A549 treated with RU486 at 1 μM for 4 hours (cell line): Measurements from ENCODE around the gene MORC4. TPM values are rescaled to one million over a fixed set of nuclear protein-coding genes. Genes with fewer than 3 reads are reported as not detected.

Source experiments
- total RNA-seq: library from RNA; stranded (reverse); fragments of 200-300 nt; extraction: Qiagen RNA extraction; gene quantifications from 5 replicates; pipeline ENCODE4 v1.2.3, GENCODE V29; 2022; ENCODE audit warnings: low read depth

The MORC4 gene
- total RNA-seq: 34.6 to 53.6 TPM (median 39.0 TPM) in 5 replicates

DNA sequence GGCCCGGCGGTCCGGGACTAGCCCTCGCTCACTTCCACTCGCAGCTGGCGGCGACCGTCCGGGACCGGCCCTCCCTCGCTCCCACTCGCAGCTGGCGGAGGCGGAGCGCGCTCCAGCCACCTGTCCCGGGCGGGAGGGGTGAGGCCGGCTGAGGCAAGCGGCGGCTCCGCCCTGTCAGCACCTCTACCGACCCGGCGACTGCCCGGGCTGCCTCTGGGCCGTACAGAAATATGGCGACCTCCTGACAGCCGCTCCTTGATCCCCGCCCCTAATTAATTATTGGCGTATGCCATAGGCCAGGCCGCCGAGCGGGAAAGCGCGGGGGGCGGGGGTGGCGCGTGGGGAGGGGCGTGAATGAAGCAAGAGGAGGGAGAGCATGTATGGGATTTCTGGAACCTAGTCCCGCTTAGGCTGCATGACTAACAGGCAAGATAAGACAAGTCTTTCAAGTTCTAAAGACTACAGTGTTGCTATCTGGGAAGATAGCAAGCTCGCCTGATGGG, at the start of gene MORC4:
TSS of gene MORC4 (minus strand) at position 200 of the 503 bp plus-strand sequence. CDS start 243 bp downstream, outside the sequence.

DNA sequence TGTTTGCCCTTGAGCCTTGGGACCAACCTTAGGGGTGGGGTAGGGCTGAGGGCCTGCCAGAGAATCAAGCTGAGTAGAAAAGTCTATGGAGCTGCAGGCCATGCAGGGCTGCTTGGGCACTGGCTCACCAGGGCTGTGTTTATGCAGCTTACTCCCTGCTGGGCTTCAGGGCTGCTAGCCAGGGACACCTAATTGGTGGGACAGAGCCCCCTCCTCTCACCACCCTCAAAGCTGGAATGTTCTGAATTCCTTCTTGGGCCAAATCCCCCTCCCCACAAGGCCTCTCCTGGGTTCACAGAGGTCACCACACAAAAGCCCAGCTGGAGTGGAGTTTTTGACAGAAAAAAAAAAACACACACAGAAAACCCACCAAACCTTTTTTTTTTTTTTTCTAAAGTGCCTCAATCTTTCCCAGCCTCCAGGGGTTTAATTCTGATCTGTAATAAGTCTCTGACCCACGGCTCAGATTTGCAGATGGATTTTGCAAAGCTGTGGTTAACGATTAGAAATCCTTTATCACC, 80.0 kb downstream of the MORC4 start, which contains the start of gene CLDN2:
TSS of gene CLDN2 (plus strand) at position 471 of the 521 bp plus-strand sequence. CDS start 7,827 bp downstream, outside the sequence.

GRCh38 chrX:106903291-106903824, 96.7 kb downstream of the MORC4 start, which contains the start of gene RIPPLY1:
Gene RIPPLY1 (minus strand): TSS chrX:106903341. CDS start chrX:106903287, 54 bp downstream.

Other genes with a start within 250 kb of the MORC4 start
- 0.38 to 1.5 TPM (median 1.3 TPM) in 5 replicates for gene TBC1D8B, start 197.5 kb downstream of the MORC4 start, total RNA-seq
- gene RIPPLY1, start 96.9 kb downstream of the MORC4 start, total RNA-seq: 0.10 to 0.30 TPM (median 0.19 TPM) in 3 of 5 replicates, not detected in the others
- gene CLDN2, start 79.8 kb downstream of the MORC4 start, total RNA-seq: 7.6 to 9.9 TPM (median 8.4 TPM) in 5 replicates
- 8.5 to 13.4 TPM (median 10.7 TPM) in 5 replicates for gene RBM41, start 118.6 kb upstream of the MORC4 start, total RNA-seq
- gene NUP62CL, start 206.2 kb upstream of the MORC4 start, total RNA-seq: 14.1 to 22.2 TPM (median 17.0 TPM) in 5 replicates
- not detected in 5 replicates for gene DNAAF6, start 206.4 kb upstream of the MORC4 start, total RNA-seq